Fibroblast of skin of left biceps (primary cell): ENCODE results near the gene GGTLC2.
"Not testable (repeated sequence)": the region's sequence is repeated elsewhere in the genome, so short reads cannot be mapped to it uniquely, and the experiment has no call there.

Experiments
- DNase-seq, 2 experiments: peaks; one replicate each; pipeline ENCODE4 v3.0.0-alpha.2; 2013; ENCODE audit warnings: low read depth in 2 of 2

The GGTLC2 gene

GRCh38 chr22:22644314-22644713 lies at the start of gene GGTLC2:
GGTLC2 (plus strand) TSS chr22:22644614; CDS start chr22:22646346, 1,732 bp downstream.
- DNase-seq: not testable (repeated sequence)

GRCh38 chr22:22595001-22595835 lies 49.2 kb upstream of the GGTLC2 start:
- no peak for DNase-seq

GRCh38 chr22:22598144-22598543 lies 46.3 kb upstream of the GGTLC2 start:
- DNase-seq: no peak

- DNase-seq: no peak
Measured at GRCh38 chr22:22599248-22599647, 45.2 kb upstream of the GGTLC2 start.

GRCh38 chr22:22600531-22601261 lies 43.7 kb upstream of the GGTLC2 start:
- no peak for DNase-seq

- no peak for DNase-seq
Measured at GRCh38 chr22:22603470-22603947, 40.9 kb upstream of the GGTLC2 start.

- DNase-seq: no peak
Measured at GRCh38 chr22:22604326-22605073, 39.9 kb upstream of the GGTLC2 start.

GRCh38 chr22:22605074-22605404 lies 39.4 kb upstream of the GGTLC2 start:
- DNase-seq: no peak

- not testable (repeated sequence) for DNase-seq
Measured at GRCh38 chr22:22608022-22608421, 36.4 kb upstream of the GGTLC2 start.

GRCh38 chr22:22609291-22609690 lies 35.1 kb upstream of the GGTLC2 start:
- DNase-seq: no peak

- DNase-seq: no peak
Measured at GRCh38 chr22:22612516-22612915, 31.9 kb upstream of the GGTLC2 start.

- no peak for DNase-seq
Measured at GRCh38 chr22:22614065-22614464, 30.3 kb upstream of the GGTLC2 start.

GRCh38 chr22:22616636-22617035 lies 27.8 kb upstream of the GGTLC2 start:
- DNase-seq: no peak

- DNase-seq: no peak
Measured at GRCh38 chr22:22618448-22618847, 26.0 kb upstream of the GGTLC2 start.

- DNase-seq: no peak
Measured at GRCh38 chr22:22618923-22619322, 25.5 kb upstream of the GGTLC2 start.

- no peak for DNase-seq
Measured at GRCh38 chr22:22619765-22620414, 24.5 kb upstream of the GGTLC2 start.

- DNase-seq: not testable (repeated sequence)
Measured at GRCh38 chr22:22628546-22629495, 15.6 kb upstream of the GGTLC2 start.

GRCh38 chr22:22631223-22631652 lies 13.2 kb upstream of the GGTLC2 start:
- DNase-seq: not testable (repeated sequence)

- not testable (repeated sequence) for DNase-seq
Measured at GRCh38 chr22:22632226-22632625, 12.2 kb upstream of the GGTLC2 start.

GRCh38 chr22:22633533-22633932 lies 10.9 kb upstream of the GGTLC2 start:
- DNase-seq: not testable (repeated sequence)
